GM19372 (cell line): ENCODE measurements around the gene CRY2.
"Not testable (repeated sequence)": the region's sequence is repeated elsewhere in the genome, so short reads cannot be mapped to it uniquely, and the experiment has no call there.

Source experiments
- ATAC-seq: cut with Tn5 transposase; IDR thresholded peaks from one replicate; pipeline ENCODE4 v1.9.1; 2021; ENCODE audit warnings: mild to moderate bottlenecking, low read depth, moderate library complexity; ENCODE audit not compliant: unreplicated experiment

CRY2 gene

DNA sequence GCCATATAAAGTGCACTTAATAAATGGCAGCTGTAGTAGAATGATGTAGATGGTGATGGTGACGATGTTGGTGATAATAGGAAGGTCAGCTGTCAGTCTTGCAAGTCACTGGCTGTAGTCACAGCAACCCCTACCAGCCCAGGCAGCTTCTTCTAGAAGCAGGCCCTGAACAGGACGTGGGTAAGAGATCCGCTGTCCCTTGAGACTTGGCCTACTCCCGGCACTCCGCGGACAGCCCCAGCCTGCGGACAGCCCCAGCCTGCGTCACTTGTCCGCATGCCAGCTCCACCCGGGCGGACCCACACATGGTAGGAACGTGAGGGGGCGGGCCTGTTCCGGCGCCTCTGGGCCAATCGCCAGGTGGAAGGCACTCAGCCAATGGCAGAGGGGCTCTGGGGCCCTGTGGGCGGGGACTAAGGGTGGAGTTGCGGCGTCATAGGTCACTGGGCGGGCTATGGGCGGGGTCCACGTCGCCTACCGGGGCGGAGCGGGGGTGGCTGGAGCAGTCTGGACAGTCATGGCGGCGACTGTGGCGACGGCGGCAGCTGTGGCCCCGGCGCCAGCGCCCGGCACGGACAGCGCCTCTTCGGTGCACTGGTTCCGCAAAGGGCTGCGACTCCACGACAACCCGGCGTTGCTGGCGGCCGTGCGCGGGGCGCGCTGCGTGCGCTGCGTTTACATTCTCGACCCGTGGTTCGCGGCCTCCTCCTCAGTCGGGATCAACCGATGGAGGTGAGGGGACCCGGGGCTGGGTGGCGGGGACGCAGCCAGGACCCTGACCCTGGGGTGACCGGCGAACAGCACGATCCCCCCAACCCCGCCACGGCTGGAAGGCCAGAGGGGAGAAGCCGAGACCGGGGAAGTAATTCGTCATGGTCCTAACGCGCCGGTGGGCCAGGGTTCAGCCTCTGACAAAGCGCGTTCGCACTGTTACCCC, at the start of gene CRY2:
TSS of gene CRY2 (plus strand) at position 502 of the 937 bp plus-strand sequence. CDS start at position 518, 16 bp downstream.
- peak; percentile 88 for ATAC-seq

- no peak for ATAC-seq
Observed at GRCh38 chr11:45798793-45799441, 48.4 kb upstream of the CRY2 start.

GRCh38 chr11:45799562-45799961, 47.7 kb upstream of the CRY2 start:
- ATAC-seq: no peak

- ATAC-seq: no peak
Observed at GRCh38 chr11:45800261-45800660, 47.0 kb upstream of the CRY2 start.

DNA sequence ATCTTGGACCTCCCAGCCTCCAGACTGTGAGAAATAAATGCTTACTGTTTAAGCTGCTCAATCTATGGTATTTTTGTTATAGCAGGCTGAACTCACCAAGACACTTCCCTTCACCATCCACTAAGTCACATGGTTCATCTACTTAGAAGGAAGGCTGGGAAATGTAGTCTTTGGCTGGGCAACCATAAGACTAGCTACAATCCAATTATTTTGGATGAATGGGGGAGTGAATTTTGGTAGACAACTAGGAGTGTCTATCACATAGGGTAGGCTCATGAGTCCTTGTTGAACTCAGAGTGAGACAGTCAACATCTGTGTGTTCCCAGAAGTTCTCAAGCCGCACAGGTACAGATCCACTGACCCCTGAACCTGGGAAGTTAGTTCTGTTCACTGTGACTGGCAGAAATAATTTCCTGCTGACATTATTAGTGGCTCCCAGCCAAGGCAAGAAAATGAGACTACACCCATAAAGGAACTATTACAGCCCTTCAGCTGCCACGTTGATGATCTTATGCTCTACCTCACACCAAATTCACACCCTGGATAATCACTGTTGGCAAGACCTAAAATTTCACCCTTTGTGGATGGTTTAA, 45.5 kb upstream of the CRY2 start:
- ATAC-seq: no peak

- no peak for ATAC-seq
Observed at GRCh38 chr11:45802531-45803317, 44.6 kb upstream of the CRY2 start.

- ATAC-seq: peak; percentile 22
Observed at GRCh38 chr11:45803971-45804760, 43.1 kb upstream of the CRY2 start.

DNA sequence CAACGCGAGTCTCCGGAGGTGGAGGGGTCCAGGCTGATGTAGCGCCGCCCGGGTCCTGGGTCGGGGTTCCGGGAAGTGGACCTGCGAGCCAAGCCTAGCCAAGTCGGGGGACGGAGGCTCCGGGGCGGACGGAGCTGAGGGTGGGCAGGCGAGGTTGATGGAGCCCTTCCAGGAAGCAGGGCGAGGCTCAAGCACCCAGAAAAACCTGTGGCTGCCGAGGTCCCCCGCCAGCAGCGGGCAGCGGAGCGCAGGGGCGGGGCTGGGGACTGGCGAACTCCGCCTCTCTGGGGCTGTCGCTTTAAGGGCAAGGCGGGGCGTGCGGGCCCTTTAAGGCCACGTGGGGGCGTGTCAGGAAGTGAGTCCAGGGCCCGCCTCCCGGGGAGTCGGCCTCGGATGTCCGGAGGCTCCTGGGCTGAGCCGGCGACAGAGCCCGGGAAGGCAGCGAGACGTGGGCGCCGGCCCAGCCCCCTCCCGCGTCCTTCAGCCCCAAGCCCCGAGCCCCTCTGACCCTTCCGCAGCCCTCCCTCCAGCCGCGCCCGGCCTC, 42.4 kb upstream of the CRY2 start, which contains the start of gene SLC35C1:
TSS of gene SLC35C1 (plus strand) at position 389 of the 544 bp plus-strand sequence. CDS start 653 bp downstream, outside the sequence.
- peak; percentile 94 for ATAC-seq

DNA sequence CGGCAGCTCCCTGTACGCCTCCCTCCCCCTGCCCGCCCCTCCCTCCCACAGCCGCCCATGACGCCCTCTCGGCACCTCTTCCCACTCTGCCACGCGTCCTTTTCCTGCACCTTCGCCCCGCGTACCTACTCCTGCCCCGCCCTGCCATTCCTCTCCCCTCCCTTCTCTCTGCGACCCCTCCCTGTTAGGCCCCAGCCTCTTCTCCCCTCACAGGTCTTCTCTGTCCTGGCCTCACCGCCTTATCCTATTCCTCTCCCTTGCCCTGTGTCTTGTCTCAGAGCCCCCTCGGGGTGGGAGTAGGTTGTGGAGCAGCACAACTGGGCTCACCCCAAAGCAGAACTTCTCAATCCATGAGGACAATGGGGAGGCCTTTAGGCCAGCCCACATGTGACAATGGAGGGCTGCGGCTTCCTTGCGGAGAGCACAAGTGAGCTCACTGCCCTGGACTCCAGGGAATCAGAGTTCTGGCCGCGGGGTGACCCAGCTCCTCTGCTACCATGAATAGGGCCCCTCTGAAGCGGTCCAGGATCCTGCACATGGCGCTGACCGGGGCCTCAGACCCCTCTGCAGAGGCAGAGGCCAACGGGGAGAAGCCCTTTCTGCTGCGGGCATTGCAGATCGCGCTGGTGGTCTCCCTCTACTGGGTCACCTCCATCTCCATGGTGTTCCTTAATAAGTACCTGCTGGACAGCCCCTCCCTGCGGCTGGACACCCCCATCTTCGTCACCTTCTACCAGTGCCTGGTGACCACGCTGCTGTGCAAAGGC, 41.8 kb upstream of the CRY2 start:
- ATAC-seq: no peak

DNA sequence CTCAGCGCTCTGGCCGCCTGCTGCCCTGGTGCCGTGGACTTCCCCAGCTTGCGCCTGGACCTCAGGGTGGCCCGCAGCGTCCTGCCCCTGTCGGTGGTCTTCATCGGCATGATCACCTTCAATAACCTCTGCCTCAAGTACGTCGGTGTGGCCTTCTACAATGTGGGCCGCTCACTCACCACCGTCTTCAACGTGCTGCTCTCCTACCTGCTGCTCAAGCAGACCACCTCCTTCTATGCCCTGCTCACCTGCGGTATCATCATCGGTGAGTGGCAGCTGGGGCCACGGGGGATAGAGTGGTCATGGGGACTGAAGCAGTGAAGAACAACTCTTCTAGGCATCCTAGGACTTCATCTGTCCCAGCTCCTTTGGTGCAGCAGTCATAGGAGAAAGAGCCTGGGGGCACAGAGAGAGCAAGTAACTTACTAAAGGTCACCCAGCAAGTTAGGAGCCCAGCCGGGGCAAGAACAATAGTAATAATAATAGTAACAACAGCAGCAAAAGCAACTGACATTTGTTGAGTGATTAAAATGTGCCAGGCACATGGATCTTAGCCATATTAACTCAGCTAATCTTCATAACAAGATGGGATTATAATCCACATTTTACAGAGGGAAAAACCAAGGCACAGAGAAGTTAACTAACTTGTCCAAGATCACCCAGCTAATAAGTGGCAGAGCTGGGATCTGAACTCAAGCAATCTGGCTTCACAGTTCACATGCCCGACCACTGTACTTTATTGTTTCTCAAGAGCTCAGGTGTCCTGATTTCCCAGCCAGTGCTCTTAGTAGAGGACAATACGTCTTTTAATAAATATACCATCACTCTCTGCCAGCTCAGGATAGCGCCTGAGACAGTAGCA, 41.0 kb upstream of the CRY2 start:
- no peak for ATAC-seq

DNA sequence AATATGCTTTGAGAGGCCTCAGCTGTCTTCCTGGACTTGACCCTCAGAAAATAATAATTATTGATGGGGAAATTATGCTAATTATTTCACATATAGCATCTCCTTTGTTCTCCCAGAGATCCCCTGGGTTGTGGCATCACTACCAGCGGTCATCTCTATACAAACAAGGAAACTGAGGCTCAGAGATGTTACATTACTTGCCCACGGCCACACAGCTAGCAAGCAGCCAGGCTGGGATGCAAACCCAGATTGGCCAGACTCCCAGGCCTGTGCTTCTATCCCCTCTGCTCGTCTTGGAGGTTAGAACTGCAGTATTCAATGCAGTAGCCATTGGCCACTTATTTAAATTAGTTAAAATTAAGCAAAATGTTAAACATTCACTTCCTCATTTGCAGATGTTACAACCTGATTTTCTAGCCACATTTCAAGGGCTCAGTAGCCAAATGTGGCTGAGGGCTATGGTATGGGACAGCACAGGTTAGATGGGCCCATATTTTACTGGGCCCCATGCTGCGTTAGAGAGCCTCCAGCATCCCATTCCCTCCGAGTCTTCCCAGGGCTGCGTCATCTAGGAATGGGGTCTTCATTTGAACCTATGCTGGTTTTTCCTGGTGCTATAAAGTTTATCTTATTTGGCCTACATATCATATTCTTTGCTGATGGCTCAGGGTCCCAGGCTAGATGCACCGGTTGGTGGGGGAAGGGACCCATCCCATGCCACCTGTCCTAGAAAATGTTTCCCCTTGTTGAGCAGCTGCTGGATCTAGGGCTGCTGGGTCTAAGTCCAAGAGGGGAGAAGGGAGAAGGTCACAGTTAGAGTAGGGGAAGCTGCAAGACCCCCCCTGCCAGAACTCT, 40.1 kb upstream of the CRY2 start:
- no peak for ATAC-seq

DNA sequence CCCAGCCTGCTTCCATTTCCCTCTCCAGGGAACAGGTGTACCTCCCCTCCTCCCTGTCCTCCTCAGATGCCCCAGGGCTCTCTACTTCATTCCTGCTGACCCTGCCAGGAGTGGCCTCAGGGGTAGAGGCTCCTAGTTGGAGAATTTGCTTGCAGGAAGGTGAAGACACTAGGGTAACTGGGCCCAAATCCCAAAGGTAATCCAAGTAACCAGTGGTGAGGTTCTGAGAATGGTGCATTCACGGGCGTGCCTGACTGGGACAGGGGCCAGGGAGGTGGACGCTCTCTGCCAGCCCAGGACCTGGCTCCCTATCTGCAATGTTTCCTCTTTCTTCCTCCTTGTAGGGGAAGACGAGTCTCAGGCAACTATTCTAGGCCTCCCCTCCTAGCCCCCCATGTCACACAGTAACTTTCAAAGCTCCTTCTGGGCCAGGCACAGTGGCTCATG, 39.5 kb upstream of the CRY2 start:
- ATAC-seq: no peak

GRCh38 chr11:45808427-45808826, 38.8 kb upstream of the CRY2 start:
- not testable (repeated sequence) for ATAC-seq

GRCh38 chr11:45809456-45810395, 37.5 kb upstream of the CRY2 start:
- ATAC-seq: no peak

DNA sequence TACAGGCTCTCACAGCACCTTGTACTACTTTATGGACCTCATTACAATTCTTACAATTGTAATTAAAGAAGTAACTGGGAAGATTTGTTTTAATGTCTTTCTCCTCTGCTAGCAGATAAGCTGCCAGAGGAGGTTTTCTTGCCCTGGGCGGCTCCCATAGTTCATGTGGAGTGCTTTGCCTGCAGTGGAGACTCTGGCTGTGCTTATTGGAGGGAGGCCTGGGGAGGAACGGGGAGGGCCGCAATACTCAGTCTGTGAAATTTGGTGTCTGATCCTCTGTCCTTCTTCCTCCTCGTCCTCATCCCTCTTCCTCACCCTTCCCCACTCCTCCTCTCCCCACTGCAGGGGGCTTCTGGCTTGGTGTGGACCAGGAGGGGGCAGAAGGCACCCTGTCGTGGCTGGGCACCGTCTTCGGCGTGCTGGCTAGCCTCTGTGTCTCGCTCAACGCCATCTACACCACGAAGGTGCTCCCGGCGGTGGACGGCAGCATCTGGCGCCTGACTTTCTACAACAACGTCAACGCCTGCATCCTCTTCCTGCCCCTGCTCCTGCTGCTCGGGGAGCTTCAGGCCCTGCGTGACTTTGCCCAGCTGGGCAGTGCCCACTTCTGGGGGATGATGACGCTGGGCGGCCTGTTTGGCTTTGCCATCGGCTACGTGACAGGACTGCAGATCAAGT, 36.7 kb upstream of the CRY2 start:
- ATAC-seq: no peak
